ENCODE results near the gene ARL16.
A peak's percentile ranks its signal among the peaks of the same experiment; 100 is the strongest.

The ARL16 gene

GRCh38 chr17:81683584-81684441 lies at the start of gene ARL16, which contains the start of gene HGS:
Gene ARL16, minus strand, starts transcription at chr17:81683797. Its CDS starts 44 bp downstream, at chr17:81683753.
Gene HGS, plus strand, starts transcription at chr17:81684011. Its CDS starts 56 bp downstream, at chr17:81684067.
- Histone ChIP-seq H3K27me3 (replicated peaks; ENCODE audit: control insufficient read depth, insufficient read depth, low read length) (no peaks in the 10 kb centered on the region), H3K36me3 (ENCODE audit: control insufficient read depth, insufficient read depth, low read length) (peaks cover 30% of the 10 kb centered on the region), H3K4me3 (replicated peaks; ENCODE audit: low read depth, low read length) (peak within 1 kb of the TSS; percentile 92)
- peak; percentile 99 for DNase-seq (ENCODE audit: extremely low read depth, insufficient read length)
- no peak for TF ChIP-seq CTCF (IDR thresholded peaks at IDR 0.05; ENCODE audit: insufficient read depth, low read length, poor library complexity, severe bottlenecking)

GRCh38 chr17:81727324-81728031 lies 43.9 kb upstream of the ARL16 start:
- Histone ChIP-seq H3K4me3 (replicated peaks; ENCODE audit: low read depth, low read length) (no peak overlapping the region), H3K27me3 (replicated peaks; ENCODE audit: control insufficient read depth, insufficient read depth, low read length) (peaks cover 1% of the 10 kb centered on the region; the same call in 1 of the 2 replicates), H3K36me3 (ENCODE audit: control insufficient read depth, insufficient read depth, low read length) (no peaks in the 10 kb centered on the region)
- no peak for TF ChIP-seq CTCF (IDR thresholded peaks at IDR 0.05; ENCODE audit: insufficient read depth, low read length, poor library complexity, severe bottlenecking)
- no peak for DNase-seq (ENCODE audit: extremely low read depth, insufficient read length)

GRCh38 chr17:81726004-81726403 lies 42.4 kb upstream of the ARL16 start:
- Histone ChIP-seq H3K36me3 (ENCODE audit: control insufficient read depth, insufficient read depth, low read length) (no peaks in the 10 kb centered on the region), H3K4me3 (replicated peaks; ENCODE audit: low read depth, low read length) (no peak overlapping the region), H3K27me3 (replicated peaks; ENCODE audit: control insufficient read depth, insufficient read depth, low read length) (no peaks in the 10 kb centered on the region; the same call in 1 of the 2 replicates)
- no peak for DNase-seq (ENCODE audit: extremely low read depth, insufficient read length)
- no peak for TF ChIP-seq CTCF (IDR thresholded peaks at IDR 0.05; ENCODE audit: insufficient read depth, low read length, poor library complexity, severe bottlenecking)

- TF ChIP-seq CTCF (IDR thresholded peaks at IDR 0.05; ENCODE audit: insufficient read depth, low read length, poor library complexity, severe bottlenecking) = no peak
- Histone ChIP-seq H3K27me3 (replicated peaks; ENCODE audit: control insufficient read depth, insufficient read depth, low read length) (no peaks in the 10 kb centered on the region; the same call in 1 of the 2 replicates), H3K36me3 (ENCODE audit: control insufficient read depth, insufficient read depth, low read length) (no peaks in the 10 kb centered on the region), H3K4me3 (replicated peaks; ENCODE audit: low read depth, low read length) (no peak overlapping the region)
- DNase-seq (ENCODE audit: extremely low read depth, insufficient read length) = no peak
These were observed 41.8 kb upstream of the ARL16 start for GRCh38 chr17:81725439-81725838.

GRCh38 chr17:81723651-81724209 lies 40.1 kb upstream of the ARL16 start:
- no peak overlapping the region for H3K4me3 ChIP-seq (replicated peaks; ENCODE audit: low read depth, low read length)
- no peak for TF ChIP-seq CTCF (IDR thresholded peaks at IDR 0.05; ENCODE audit: insufficient read depth, low read length, poor library complexity, severe bottlenecking)
- DNase-seq (ENCODE audit: extremely low read depth, insufficient read length) = no peak
- no peaks in the 10 kb centered on the region; the same call in 1 of the 2 replicates for H3K27me3 ChIP-seq (replicated peaks; ENCODE audit: control insufficient read depth, insufficient read depth, low read length)
- no peaks in the 10 kb centered on the region; the same call in 1 of the 2 replicates for H3K36me3 ChIP-seq (ENCODE audit: control insufficient read depth, insufficient read depth, low read length)
